NCI-H82 treated with DMSO at 0.1 percent for 48 hours (cell line): ENCODE data around the gene TUBB2A.

Source experiments
- DNase-seq: peaks from one replicate; lab custom pipeline; 2025; ENCODE audit not compliant: unreplicated experiment; lab: John Stamatoyannopoulos, UW

TUBB2A gene

DNA sequence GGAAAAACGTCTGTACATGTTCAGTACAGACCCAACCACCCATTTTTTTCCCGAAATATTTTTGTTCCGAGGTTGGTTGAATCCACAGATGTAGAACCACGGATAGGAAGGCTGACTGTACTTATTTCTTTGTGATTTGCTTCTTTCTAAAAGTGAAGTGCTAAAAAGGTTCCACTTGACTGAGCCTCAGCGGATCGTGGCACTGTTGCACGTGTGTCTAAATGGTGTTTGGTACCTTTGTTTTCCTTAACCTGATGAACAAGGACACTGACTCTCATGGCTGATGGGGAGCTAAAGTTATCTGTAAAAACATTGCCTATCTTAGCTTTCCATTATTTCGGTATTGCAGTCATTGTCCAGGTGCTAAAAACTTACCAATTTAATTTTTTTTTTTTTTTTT, 32.7 kb downstream of the TUBB2A start:
- no peak for DNase-seq

DNA sequence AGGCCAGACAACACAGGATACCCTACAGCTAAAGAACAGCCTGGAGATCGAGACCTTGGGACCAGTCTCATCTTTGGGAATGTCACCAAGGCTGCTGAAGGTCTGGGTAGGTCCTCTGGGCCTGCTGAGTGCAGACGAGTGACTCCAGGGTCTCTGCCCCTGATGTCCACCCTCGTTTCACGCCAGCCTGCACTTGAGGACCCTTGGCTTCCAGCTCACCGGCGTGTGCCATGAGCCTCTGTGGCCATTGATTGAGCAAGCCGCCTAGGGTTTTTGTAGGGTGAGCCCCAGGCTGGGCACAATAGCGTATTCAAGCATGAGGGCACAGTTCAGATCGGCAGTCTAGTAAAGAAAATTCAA, 34.5 kb downstream of the TUBB2A start:
- DNase-seq = no peak

DNA sequence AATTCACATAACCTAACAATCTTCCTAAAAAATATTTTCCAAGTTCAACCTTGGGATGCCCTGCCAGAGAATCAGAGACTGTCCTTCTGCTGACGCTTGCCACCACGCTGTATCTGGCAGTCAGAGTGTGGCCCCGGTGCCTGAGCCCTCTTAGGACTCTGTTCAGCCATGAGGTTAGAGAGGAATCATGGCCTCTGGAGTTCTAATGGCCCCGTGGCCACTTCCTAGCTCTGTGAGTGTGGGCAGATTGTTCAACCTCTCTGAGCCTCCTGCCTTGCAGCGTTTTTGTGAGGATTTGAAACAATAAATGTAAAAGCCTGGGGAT, 36.6 kb downstream of the TUBB2A start:
- DNase-seq = no peak

DNA sequence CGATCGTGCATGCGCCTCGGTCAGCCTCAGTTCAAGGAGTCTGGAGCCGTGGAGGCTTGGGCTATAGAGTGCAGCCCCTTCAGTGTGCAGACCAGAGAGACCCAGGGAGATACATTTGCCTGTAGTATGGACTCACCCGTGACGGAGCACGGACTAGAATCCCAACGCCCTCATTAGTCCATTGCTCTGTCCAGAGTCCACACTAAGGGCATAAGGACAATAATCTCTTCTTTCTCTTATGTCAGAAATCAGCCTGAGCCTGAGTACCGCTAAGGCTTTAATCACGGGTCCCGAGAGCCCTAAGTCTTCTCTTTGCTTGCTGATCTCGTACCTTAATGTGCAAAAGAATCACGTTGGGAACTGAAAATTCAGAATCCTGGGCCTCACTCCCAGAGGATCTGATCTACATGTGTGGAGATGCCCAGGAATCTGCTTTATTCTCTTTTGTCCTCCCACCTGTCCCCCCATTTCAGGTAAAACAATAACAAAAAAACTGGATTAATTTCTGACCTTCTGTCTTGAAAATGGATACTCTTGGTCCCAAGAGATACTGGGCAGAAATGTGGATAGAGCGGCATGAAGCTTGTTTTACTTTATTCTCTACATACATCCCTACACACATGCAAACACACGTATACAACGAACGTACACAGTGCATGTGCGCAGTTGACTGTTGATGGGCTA, 38.2 kb downstream of the TUBB2A start:
- peak; percentile 22 for DNase-seq

DNA sequence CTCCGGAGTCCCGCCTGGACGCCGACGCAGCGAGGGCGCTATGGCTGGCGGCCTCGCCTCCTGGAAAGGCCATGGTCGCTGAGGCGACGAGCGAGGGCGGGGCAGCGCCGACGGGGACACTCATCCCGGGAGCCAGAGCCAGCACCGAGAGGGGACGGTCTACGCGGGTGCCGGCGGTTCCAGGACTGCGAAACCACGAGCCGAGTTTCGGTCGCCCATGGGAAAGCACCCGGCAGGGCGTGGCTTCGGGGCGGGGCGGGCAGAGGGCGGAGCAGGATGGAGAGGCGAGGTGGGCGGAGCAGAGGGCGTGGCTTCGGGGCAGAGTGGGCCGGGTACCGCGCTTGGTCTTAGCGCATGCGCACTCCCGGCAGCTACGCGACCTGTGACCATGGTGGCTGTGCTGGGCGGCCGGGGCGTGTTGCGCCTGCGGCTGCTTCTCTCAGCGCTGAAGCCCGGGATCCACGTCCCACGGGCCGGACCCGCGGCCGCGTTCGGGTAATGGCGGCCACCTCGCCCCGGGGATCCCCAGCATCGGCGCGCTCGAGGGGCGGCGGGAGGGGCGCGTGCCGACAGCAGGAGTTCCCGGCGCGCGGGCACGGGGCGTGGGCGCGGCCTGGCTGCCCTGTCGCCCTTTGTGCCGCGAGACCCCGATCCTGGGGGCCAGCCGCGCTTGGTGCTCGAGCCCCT, 38.8 kb downstream of the TUBB2A start, which contains the start of gene BPHL:
BPHL (plus strand) TSS at position 359 of the 687 bp plus-strand sequence; CDS start at position 389, 30 bp downstream.
- DNase-seq = peak; percentile 83

DNA sequence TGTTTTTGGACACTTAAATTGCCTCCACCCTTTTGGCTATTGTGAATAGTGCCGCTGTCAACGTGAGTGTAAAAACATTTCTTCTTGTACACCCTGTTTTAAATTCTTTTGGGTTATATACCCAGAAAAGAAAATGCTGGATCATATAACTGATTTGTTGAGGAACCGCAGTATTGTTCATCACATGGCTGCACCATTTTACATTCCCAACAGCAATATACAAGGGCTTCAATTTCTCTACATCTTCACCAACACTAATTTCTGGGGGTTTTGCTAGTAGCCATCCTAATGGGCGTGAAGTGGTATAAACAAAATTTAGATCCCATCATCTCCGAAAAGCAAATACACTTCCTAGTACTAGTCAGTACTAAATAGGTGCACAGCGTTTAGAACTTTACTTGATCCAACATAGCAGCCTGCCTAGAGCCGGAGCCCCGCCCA, 39.4 kb downstream of the TUBB2A start:
- DNase-seq = peak; percentile 68

DNA sequence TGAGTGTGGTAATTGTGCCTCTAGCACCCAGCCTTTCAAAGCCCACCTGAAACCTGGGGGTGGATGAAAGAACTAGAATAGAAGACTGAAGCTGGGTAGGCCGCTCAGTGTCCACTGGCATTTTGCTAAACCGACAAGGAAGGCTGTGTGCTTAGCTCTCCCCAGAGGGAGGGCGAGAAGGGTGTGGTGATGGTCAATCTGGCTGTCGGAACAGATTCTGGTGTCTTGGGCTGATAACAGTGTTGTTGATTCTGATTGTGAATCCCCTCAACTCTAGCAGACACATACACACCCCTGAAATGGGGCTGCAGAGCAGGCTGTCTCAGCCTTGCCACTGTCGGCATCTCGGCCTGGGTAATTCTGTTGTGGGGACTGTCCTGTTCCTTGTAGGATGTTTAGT, 43.0 kb downstream of the TUBB2A start:
- no peak for DNase-seq

DNA sequence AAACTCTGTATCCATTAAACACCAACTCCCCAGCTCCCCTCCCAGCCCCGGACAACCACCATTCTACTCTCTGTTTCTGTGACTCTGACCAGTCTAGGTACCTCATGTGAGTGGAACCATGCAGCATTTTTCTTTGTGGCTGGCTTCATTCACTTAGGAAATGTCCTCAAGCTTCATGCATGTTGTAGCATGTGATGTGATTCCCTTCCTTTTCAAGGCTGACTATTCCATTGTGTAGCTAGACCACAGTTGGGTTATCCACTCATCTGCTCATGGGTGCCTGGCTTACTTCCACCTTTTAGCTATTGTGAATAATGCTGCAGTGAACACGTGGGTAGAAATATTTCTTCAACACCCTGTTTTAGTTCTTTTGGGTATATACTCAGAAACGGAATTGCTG, 47.6 kb downstream of the TUBB2A start:
- DNase-seq = no peak

DNA sequence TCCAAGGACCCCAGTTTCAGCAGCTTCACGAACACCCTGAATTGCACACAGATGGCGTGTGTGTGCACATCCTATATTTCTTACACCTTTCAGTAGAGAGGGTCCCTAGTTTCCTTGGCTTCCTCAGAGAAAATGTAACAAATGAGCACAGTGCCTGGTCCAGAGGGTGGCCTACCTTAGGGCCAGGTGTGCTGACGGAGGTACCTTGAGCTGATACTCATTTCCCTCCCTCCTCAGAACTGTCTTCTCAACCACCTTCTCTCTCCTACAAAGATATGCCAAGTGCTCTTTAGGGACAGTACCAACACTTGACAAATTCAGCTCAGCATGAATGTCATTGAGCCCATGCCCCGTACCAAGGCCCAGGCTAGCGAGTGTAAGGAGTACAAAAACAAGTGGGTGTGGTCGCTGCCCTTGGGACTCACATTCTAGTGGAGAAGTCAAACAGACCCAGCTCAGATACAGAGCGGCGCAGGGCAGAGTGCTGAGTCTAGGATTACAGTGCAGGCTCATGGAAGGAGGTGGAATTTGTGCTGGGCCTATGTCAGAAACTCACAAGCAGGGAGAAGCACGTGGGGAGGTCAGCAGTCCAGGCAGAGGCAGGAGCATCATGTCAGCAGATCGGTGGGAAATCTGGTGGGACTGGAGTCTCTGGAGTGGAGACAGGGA, 48.5 kb downstream of the TUBB2A start:
- DNase-seq = no peak
